H1 (cell line): ENCODE measurements around the gene CREBBP. TPM values are rescaled to one million over a fixed set of nuclear protein-coding genes. Genes with fewer than 3 reads are reported as not detected.

Experiments
- CHD1 ChIP-seq: IDR thresholded peaks from 2 replicates; pipeline ENCODE4 v1.6.1; 2012; ENCODE audit warnings: low read depth, low read length, improper control_type of control experiment
- PHF8 ChIP-seq: fragments of 200-600 bp; sonication (generic); conservative IDR thresholded peaks from 2 replicates; pipeline ENCODE4 v1.7.1; 2012; ENCODE audit warnings: low read depth, mild to moderate bottlenecking, inconsistent platforms, low read length, moderate library complexity
- polyA plus RNA-seq, 7 experiments: library from polyadenylated mRNA; depleted of rRNA in 3 of 7; stranded (reverse) in 5 of 7; unstranded in 2 of 7; fragments of >200 nt in 5 of 7; fragments of 200-250 nt in 2 of 7; gene quantifications; 1 replicate in 5 of 7; 2 replicates in 1 of 7; 4 replicates in 1 of 7; pipeline versions ENCODE4 v1.2.1 to v1.2.3, GENCODE V29; 2011 to 2013; ENCODE audit warnings: missing spikeins in 2 of 7, mixed read lengths in 2 of 7
- total RNA-seq: library from RNA; stranded (reverse); fragmentation: NEBNext Ultra II Directional; extraction: Animal tissue kit (Norgen Biotek cat#: 25700); gene quantifications from 2 replicates; pipeline ENCODE4 v1.2.1, GENCODE V29; 2021

CREBBP gene
- total and polyA plus RNA-seq, 2 of the 8 experiments (the other 6 are each of a cell fraction or from before 2014, with no cell fraction given), result 10.0 to 60.1 TPM

- TF ChIP-seq CHD1 (no peak), PHF8 (no peak)
These were observed 8.2 kb downstream of the CREBBP start (continued) for GRCh38 chr16:3872216-3872895.
